Activated CD4-positive, alpha-beta memory T cell treated with anti-CD3 and anti-CD28 coated beads, Interleukin-2, amount 10 ng/mL, durations not matched to agents 7 days and 5 days (primary cell): Measurements from ENCODE around the gene RBPJL. TPM values are rescaled to one million over a fixed set of nuclear protein-coding genes. Genes with fewer than 3 reads are reported as not detected.
A peak's percentile ranks its signal among the peaks of the same experiment; 100 is the strongest.

Source experiments
- CTCF ChIA-PET: fragments of 350-600 bp; sonication (Branson Sonifier 250); formaldehyde crosslinking; loops from one replicate; lab custom pipeline; 2021; ENCODE audit warnings: antibody characterized with exemption, inconsistent platforms; lab: Charles Lee
- POLR2A ChIA-PET: fragments of 350-600 bp; sonication (Branson Sonifier 250); formaldehyde crosslinking; loops from one replicate; lab custom pipeline; 2021; ENCODE audit warnings: antibody characterized with exemption; lab: Charles Lee
- DNase-seq: peaks from one replicate; pipeline ENCODE4 v3.0.0-alpha.2; 2020
- H3K27ac Mint-ChIP-seq: one replicate; pipeline ENCODE4 v1.8.0; 2021; ENCODE audit warnings: mild to moderate bottlenecking, mixed read lengths
- H3K27me3 Mint-ChIP-seq: one replicate; pipeline ENCODE4 v1.8.0; 2021; ENCODE audit warnings: mixed read lengths
- H3K36me3 Mint-ChIP-seq: one replicate; pipeline ENCODE4 v1.8.0; 2021; ENCODE audit warnings: low read depth, mixed read lengths
- H3K4me1 Mint-ChIP-seq: one replicate; pipeline ENCODE4 v1.8.0; 2021; ENCODE audit warnings: mixed read lengths
- H3K4me3 Mint-ChIP-seq: one replicate; pipeline ENCODE4 v1.8.0; 2021; ENCODE audit warnings: mild to moderate bottlenecking, mixed read lengths
- H3K9me3 Mint-ChIP-seq: one replicate; pipeline ENCODE4 v1.8.0; 2021; ENCODE audit warnings: mixed read lengths
- total RNA-seq, 2 experiments: library from RNA; stranded (reverse); gene quantifications; one replicate each; pipeline ENCODE4 v1.2.3, GENCODE V29; 2021

The RBPJL gene
- total RNA-seq, 2 experiments from 2014 or later = not detected

DNA sequence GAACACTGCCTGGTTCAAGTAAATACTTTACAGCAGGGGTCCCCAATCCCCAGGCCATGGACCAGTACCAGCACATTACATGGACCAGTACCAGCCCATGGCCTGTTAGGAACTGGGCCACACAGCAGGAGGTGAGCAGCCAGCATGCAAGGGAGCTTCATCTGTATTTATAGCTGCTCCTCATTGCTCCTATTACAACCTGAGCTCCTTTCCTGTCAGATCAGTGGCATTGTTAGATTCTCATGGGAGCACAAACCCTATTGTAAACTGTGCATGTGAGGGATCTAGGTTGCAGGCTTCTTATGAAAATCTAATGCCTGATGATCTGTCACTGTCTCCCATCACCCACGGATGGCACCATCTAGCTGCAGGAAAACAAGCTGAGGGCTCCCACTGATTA is 12.0 kb upstream of the RBPJL start:
- Mint-ChIP-seq H3K27ac (no peak overlapping the region), H3K4me1 (peaks cover 12% of the 10 kb centered on the region), H3K36me3 (peaks cover 2% of the 10 kb centered on the region), H3K27me3 (peaks cover 32% of the 10 kb centered on the region), H3K4me3 (no peak overlapping the region), H3K9me3 (no peaks in the 10 kb centered on the region)
- CTCF ChIA-PET = interaction anchor here (0.5 to 6.1 kb wide), 44 partner anchors 8 to 615 kb away, joined by 3 to 95 read pairs (median 5); partner anchors contain the start of genes MATN4, RBPJL, SLPI and SYS1
- no peak for DNase-seq
- POLR2A ChIA-PET = interaction anchor here (0.5 to 2.3 kb wide), 4 partner anchors 8 to 450 kb away, joined by 3 to 15 read pairs (median 5); partner anchors contain the start of gene SYS1

DNA sequence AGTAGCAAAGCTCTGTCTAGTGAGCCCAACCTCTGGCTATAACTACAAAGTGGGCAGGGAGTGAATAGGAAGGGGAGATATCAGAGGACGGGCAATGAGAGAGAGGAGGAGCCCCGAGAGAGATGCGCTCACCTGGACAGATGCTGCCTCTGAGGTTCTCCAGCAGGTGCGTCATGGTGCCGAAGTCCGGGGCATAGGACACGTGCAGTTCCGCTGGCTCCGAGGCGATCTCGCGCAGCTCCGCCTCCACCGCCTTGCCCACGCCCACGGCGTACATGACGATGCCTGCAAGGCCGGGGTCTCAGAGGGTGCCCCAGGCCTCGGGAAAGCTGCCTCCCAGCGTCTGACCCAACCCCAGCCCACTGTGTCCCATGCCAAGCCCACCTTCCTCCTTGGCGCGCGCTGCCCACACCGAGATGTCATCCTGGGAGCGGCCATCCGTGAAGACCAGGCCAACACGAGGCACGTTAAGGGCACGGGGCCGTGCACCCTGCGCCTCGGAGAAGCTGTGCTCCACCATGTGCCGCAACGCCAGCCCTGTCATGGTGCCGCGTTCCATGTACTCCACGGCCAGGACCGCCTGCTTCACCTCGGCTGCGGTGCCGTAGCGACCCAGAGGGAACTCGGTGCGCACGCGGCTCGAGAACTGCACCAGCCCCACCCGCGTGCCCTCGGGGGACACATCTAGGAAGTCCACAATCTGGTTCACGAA is 8.7 kb upstream of the RBPJL start:
- Mint-ChIP-seq H3K27me3 (peaks cover 15% of the 10 kb centered on the region), H3K4me3 (no peak overlapping the region), H3K36me3 (peaks cover 2% of the 10 kb centered on the region), H3K27ac (no peak overlapping the region), H3K9me3 (no peaks in the 10 kb centered on the region), H3K4me1 (peaks cover 33% of the 10 kb centered on the region)
- no peak for DNase-seq
- CTCF ChIA-PET = interaction anchor here (1.0 to 1.6 kb wide), 3 partner anchors 14 to 138 kb away, joined by 3 to 5 read pairs (median 4); no protein-coding TSS in a partner anchor
- POLR2A ChIA-PET = no interaction called here

DNA sequence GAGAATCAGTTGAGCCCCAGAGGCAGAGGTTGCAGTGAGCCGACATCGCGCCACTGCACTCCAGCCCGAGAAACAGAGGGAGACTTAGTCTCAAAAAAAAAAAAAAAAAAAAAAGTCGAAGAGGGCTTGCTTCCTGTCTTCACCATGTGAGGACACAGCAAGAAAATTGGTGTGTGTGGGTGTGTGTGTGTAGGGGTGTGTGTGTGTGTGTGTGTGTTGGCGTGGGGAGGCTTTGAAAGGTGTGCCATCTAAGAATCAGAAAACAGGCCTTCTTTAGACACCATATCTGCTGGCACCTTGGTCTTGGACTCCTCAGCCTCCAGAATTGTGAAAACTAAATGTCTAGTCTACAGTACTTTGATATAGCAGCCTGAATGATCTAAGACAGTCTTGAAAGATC is 6.9 kb upstream of the RBPJL start:
- no peak for DNase-seq
- no peak overlapping the region for H3K4me3 Mint-ChIP-seq
- H3K36me3 Mint-ChIP-seq = peaks cover 2% of the 10 kb centered on the region
- peaks cover 42% of the 10 kb centered on the region for H3K4me1 Mint-ChIP-seq
- H3K27ac Mint-ChIP-seq = no peak overlapping the region
- H3K27me3 Mint-ChIP-seq = peaks cover 6% of the 10 kb centered on the region
- ChIA-PET POLR2A (no interaction called here), CTCF (interaction anchor here (1.6 to 6.5 kb wide), 2 partner anchors 7 to 136 kb away, joined by 5 to 95 read pairs; no protein-coding TSS in a partner anchor)
- no peaks in the 10 kb centered on the region for H3K9me3 Mint-ChIP-seq

DNA sequence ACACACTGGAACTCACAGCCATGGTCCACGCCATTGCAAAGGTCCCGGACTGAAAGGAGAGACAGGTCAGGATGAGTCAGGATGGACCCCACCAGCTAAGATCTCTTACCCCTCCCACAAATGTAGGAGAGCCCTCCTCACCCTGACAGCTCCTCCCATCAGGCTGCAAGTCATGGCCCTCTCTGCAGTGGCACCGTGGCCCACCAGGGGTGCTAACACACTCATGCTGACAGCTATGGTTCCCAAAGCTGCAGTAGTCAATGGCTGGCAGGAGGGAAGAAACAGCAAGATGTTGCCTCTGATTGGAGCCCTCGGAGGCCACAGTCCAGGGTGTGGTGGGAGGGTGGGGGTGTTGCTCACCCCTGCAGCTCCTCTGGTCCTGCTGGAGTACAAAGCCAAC is 5.7 kb upstream of the RBPJL start:
- Mint-ChIP-seq H3K4me3 (no peak overlapping the region), H3K36me3 (no peaks in the 10 kb centered on the region), H3K27me3 (peaks cover 8% of the 10 kb centered on the region), H3K4me1 (peaks cover 44% of the 10 kb centered on the region), H3K9me3 (no peaks in the 10 kb centered on the region), H3K27ac (no peak overlapping the region)
- ChIA-PET POLR2A (interaction anchor here (0.5 kb wide), 2 partner anchors 708 to 1455 kb away, joined by 3 read pairs; no protein-coding TSS in a partner anchor), CTCF (interaction anchor here (0.7 to 6.5 kb wide), 9 partner anchors 8 to 470 kb away, joined by 3 to 95 read pairs (median 4); no protein-coding TSS in a partner anchor)
- peak; percentile 49 for DNase-seq

DNA sequence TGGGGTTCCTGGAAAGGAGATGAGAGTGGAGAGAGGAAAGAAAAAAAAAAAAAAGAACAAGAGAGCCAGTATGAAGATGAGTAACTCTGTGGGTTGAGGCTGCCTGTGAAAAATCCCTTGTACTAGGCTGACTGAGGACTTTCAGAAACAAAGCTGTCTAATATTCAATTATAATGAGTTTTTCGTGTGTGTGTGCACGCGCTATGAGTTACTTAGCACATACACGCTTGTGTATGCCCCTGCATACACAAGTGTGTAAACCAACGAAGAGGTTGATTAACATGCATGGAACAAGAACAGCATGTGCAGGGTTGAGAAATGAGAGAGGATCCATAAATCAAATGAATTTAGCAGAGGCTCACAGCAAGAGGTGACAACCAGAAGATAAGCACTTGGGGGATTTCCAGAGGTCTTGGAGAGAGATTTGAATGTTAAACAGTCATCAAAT is 4.8 kb upstream of the RBPJL start:
- ChIA-PET POLR2A (interaction anchor here (1.8 to 3.5 kb wide), 2 partner anchors 8 to 17 kb away, joined by 8 to 15 read pairs; no protein-coding TSS in a partner anchor), CTCF (interaction anchor here (0.7 to 6.5 kb wide), 9 partner anchors 9 to 469 kb away, joined by 3 to 95 read pairs (median 5); no protein-coding TSS in a partner anchor)
- no peaks in the 10 kb centered on the region for H3K36me3 Mint-ChIP-seq
- peaks cover 44% of the 10 kb centered on the region for H3K4me1 Mint-ChIP-seq
- no peaks in the 10 kb centered on the region for H3K9me3 Mint-ChIP-seq
- H3K27ac Mint-ChIP-seq = peak overlapping the region; percentile 74
- H3K27me3 Mint-ChIP-seq = peaks cover 8% of the 10 kb centered on the region
- no peak overlapping the region for H3K4me3 Mint-ChIP-seq
- DNase-seq = no peak

DNA sequence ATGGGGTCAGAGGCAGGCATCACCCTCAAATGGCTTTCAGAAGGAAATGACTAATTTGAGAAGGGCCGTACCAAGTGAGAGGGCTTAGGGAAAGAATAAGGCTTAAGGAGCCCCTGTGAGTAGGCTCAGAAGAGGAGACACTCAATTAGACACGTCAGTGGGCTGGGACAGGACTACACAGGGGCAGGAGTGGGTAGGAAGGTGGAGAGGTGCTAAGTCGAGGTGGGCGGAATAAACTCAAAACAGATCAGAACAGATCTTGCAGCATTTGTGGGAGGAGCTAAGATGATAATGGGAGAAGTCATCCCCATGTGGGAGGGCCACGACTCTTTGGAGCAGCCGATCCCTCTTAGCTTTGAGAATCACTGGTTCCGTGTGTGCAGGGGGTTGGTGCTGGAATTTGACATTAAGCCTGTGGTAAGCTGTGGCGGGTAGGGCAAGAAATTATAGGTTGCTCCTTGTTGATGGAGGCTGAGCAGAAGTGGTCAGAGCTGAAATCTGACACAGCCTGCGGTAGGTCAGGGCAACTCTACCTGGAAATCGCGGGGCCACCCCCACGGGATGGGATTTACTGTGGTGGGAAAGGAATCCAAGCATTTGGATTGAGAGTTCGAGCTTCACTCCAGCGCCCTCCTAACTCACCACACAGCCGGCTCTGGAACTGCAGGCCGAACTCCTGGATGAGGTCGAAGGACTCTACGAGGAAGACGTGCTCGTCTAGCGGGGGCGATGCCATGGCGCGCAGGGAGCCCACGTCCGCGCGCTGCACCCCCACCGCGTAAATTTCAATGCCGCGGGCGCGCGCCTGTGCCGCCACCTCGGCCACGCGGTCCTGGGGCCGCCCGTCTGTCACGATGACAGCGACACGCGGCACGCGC is 2.8 kb upstream of the RBPJL start:
- H3K36me3 Mint-ChIP-seq = no peaks in the 10 kb centered on the region
- peaks cover 13% of the 10 kb centered on the region for H3K27me3 Mint-ChIP-seq
- no peak for DNase-seq
- ChIA-PET POLR2A (interaction anchor here (1.2 to 3.5 kb wide), 3 partner anchors 10 to 15 kb away, joined by 3 to 15 read pairs (median 8); no protein-coding TSS in a partner anchor), CTCF (interaction anchor here (1.0 to 6.5 kb wide), 9 partner anchors 9 to 467 kb away, joined by 3 to 95 read pairs (median 5); partner anchors contain the start of gene SYS1)
- H3K9me3 Mint-ChIP-seq = no peaks in the 10 kb centered on the region
- H3K27ac Mint-ChIP-seq = peak overlapping the region; percentile 12
- H3K4me1 Mint-ChIP-seq = peaks cover 44% of the 10 kb centered on the region
- no peak overlapping the region for H3K4me3 Mint-ChIP-seq

DNA sequence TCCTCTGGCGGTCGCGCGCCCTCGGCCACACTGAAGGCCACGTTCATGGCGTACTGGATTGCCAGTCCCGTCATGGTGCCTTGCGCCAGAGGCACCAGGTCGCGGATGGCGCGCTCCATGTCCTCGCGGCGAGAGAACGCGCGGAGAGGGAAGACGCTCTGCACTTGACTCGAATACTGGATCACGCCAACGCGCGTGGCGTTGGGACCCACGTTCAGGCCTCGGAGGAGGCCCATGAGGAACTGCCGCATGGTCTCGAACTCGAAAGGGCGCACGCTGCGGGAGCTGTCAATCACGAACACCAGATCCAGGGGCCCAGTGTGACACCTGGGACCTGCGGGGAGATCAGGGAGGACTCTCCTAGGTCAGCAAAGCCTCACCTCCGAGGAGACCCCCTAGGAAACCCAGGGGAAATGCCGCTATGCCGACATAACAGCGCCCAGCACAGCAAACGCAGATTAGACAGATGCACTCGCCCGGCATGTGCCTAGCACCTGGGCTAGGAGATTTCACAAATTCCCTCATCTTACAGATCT is 2.1 kb upstream of the RBPJL start:
- CTCF ChIA-PET = interaction anchor here (0.9 to 6.5 kb wide), 8 partner anchors 8 to 165 kb away, joined by 3 to 95 read pairs (median 4); partner anchors contain the start of gene SYS1
- no peak overlapping the region for H3K4me3 Mint-ChIP-seq
- no peaks in the 10 kb centered on the region for H3K36me3 Mint-ChIP-seq
- DNase-seq = no peak
- H3K9me3 Mint-ChIP-seq = no peaks in the 10 kb centered on the region
- H3K4me1 Mint-ChIP-seq = peaks cover 42% of the 10 kb centered on the region
- POLR2A ChIA-PET = interaction anchor here (3.5 kb wide), 1 partner anchor 11 kb away, joined by 15 read pairs; no protein-coding TSS in a partner anchor
- H3K27me3 Mint-ChIP-seq = peaks cover 13% of the 10 kb centered on the region
- no peak overlapping the region for H3K27ac Mint-ChIP-seq

DNA sequence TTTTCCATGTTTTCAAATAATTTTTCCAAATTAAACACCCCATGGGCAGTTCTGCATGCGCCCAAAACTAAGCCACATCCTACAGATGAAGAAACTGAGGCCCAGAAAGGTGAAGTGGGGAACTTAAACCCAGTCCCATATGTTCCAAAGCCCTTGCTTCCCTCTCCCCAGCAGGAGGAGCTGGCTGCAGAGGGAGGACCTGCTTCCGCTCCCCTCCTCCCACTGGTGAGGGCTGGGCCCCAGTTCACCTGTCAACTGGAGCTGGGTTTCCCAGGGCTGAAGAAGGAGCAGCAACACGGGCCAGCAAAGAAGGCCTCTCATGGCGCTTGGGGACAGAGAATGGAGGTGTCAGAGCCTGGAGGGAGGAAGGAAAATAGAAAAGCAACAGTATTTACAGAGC is 1.4 kb upstream of the RBPJL start:
- Mint-ChIP-seq H3K27ac (no peak overlapping the region), H3K27me3 (peaks cover 17% of the 10 kb centered on the region)
- CTCF ChIA-PET = interaction anchor here (0.6 to 6.5 kb wide), 6 partner anchors 8 to 170 kb away, joined by 3 to 95 read pairs (median 3); no protein-coding TSS in a partner anchor

DNA sequence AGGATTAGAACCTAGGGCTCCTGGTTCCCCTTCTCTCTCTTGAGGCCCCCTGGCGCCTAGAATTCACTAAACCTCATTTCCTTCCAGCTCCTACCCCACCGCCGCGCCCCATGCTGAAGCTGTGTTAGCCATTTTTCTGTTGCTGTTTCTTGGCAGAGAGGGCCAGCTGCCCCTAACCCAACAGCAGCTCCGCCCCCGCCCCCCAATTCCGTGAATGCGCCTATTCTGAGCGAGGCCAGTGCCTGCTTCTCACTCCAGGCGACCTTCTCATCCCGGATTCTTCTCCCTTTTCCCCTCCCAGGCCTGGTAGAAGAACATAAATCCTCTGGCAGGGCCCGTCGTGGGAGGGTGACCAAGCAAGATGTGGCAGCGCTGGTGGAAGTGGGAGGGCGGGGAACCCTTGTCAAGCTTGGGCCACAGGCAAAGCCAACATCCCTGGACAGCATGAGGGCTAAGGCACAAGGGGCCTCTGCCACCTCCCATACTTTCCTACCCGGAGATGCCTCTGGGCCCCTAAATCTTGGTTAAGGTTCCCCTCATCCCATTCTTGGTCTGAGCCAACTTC is 518 bp downstream of the RBPJL start:
- Mint-ChIP-seq H3K27me3 (peaks cover 22% of the 10 kb centered on the region), H3K36me3 (no peaks in the 10 kb centered on the region), H3K4me1 (peaks cover 30% of the 10 kb centered on the region), H3K9me3 (no peaks in the 10 kb centered on the region), H3K4me3 (no peak overlapping the region), H3K27ac (no peak overlapping the region)
- ChIA-PET POLR2A (no interaction called here), CTCF (interaction anchor here (0.9 to 1.8 kb wide), 4 partner anchors 11 to 464 kb away, joined by 3 to 8 read pairs (median 3); no protein-coding TSS in a partner anchor)
- no peak for DNase-seq

More for the DNA sequence above, 1.4 kb upstream of the RBPJL start:
- no peaks in the 10 kb centered on the region for H3K9me3 Mint-ChIP-seq
- no peak overlapping the region for H3K4me3 Mint-ChIP-seq
- POLR2A ChIA-PET = interaction anchor here (0.9 kb wide), 1 partner anchor 212 kb away, joined by 3 read pairs; no protein-coding TSS in a partner anchor
- DNase-seq = no peak
- no peaks in the 10 kb centered on the region for H3K36me3 Mint-ChIP-seq
- H3K4me1 Mint-ChIP-seq = peaks cover 37% of the 10 kb centered on the region

DNA sequence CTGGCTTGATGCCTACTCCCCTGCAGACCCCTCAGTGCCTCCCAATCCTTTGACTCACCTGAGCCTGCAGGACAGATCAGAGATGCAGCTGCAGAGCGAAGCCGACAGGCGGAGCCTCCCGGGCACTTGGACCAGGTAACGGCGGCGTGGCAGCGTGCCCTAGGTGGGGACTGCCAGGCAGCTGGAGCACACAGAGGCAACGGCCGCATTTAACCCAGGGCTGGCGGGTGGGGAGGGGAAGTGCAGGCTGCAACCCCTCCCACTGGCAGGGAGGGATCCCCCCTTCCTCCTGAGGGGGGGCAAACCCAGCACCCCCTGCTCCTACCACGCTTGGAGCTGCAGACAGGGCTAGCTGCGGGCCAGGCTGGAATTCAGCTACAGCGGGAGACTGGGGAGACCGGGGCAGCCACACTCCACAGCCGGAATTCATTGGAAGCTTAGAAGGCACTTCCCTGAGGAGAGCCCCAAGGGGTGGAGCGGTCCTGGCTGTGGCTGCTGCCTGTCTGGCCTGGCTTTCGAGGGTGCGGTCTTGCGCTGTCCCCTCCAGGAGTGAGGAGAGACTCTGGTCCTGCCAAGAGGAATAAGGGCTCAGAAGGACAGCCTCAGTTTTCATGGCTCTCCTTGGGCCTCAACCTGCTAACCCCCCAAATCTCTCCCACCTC is 1.6 kb downstream of the RBPJL start, which contains the start of gene MATN4:
Gene MATN4, minus strand, starts transcription at position 183 of the 662 bp plus-strand sequence. CDS start 2,717 bp downstream, outside the sequence.
- no peak within 1 kb of the TSS for H3K27ac Mint-ChIP-seq
- no peaks in the 10 kb centered on the region for H3K36me3 Mint-ChIP-seq
- H3K27me3 Mint-ChIP-seq = peaks cover 25% of the 10 kb centered on the region
- DNase-seq = no peak
- POLR2A ChIA-PET = no interaction called here
- no peak within 1 kb of the TSS for H3K4me3 Mint-ChIP-seq
- H3K4me1 Mint-ChIP-seq = peaks cover 24% of the 10 kb centered on the region
- CTCF ChIA-PET = interaction anchor here (1.0 to 1.8 kb wide), 2 partner anchors 10 to 14 kb away, joined by 3 to 8 read pairs; no protein-coding TSS in a partner anchor
- H3K9me3 Mint-ChIP-seq = no peaks in the 10 kb centered on the region

DNA sequence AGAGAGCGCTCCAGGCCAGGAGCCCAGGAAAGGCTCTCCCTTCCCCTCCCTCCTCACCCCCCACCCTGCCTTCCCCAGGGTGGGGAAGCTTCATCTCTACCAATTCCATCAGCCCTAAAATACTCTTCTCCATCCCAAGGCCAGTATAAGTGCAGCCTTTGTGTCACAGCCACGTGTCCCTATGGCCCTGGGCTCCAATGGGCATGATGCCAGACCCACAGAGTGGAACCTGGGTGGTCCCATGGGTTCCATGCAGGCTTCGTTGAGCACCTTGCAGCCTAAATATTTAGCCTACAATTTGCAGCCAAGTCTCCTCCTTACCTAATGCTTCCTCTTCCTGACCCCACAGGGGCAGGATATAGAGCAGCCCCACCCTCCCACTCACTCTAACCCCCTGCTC is 2.4 kb downstream of the RBPJL start:
- H3K4me1 Mint-ChIP-seq = peaks cover 16% of the 10 kb centered on the region
- peaks cover 26% of the 10 kb centered on the region for H3K27me3 Mint-ChIP-seq
- ChIA-PET POLR2A (no interaction called here), CTCF (interaction anchor here (1.4 kb wide), 1 partner anchor 141 kb away, joined by 3 read pairs; no protein-coding TSS in a partner anchor)
- no peak for DNase-seq
- no peaks in the 10 kb centered on the region for H3K9me3 Mint-ChIP-seq
- H3K27ac Mint-ChIP-seq = no peak overlapping the region
- no peak overlapping the region for H3K4me3 Mint-ChIP-seq
- H3K36me3 Mint-ChIP-seq = no peaks in the 10 kb centered on the region
